Stimulated activated CD8-positive, alpha-beta memory T cell treated with anti-CD3 and anti-CD28 coated beads, Interleukin-15, amount 100 ng/mL, for 24 hours (primary cell): ENCODE measurements around the gene PVALB.

ENCODE experiments used
- DNase-seq: peaks from one replicate; pipeline ENCODE4 v3.0.0-alpha.2; 2020; ENCODE audit warnings: low read depth

PVALB gene

DNA sequence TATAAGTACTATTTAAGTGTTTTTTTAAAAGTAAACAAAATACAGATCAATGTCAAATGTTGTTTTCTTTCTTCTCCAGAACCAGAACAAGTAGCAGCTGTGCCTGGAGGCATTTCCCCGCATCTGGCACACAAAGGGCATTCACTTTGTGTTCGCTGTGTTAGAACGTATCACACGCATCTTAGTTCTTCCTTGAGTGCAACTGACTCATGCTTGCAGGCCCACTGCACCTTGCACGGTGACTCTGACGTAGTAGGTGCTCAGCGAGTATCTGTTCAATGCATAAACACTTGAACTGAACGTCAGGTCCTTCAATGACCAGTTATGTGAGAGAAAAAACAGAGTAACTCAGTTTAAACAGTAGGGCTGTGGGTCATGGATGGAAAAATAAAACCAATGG, 44.4 kb downstream of the PVALB start:
- no peak for DNase-seq

DNA sequence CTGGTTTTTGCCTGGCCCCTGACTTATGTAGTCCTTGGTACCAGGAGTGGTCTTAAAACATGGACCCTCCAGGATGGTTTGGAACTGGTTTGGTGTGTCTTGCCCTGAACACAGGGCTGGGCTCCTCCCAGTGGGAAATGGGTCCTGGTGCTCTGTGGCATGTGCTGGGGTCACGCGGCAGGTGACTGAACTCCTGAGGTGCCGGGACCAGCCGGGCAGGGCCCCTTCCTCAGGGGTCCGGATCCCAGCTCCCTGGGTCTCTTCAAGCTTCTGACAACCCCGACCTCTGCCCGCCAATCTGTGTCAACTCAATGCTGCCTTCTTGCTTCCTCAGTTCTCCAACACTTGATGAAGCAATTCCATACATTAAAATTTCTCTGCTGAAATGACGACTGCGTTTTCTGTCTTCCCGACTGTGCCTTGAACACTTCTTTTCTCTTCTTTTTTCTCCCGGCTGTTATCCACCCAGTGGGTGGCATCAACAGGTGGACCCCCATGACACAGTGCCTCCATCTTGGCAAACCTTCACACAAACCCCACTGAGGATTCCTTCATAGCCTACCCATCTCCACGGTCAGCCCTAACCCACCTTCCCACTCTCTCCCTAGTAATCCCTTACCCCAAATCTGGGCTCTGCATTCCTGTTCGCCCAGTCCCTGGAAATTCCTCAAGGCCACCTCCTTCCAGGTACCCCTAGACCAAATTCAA, 45.3 kb downstream of the PVALB start:
- DNase-seq, result no peak

DNA sequence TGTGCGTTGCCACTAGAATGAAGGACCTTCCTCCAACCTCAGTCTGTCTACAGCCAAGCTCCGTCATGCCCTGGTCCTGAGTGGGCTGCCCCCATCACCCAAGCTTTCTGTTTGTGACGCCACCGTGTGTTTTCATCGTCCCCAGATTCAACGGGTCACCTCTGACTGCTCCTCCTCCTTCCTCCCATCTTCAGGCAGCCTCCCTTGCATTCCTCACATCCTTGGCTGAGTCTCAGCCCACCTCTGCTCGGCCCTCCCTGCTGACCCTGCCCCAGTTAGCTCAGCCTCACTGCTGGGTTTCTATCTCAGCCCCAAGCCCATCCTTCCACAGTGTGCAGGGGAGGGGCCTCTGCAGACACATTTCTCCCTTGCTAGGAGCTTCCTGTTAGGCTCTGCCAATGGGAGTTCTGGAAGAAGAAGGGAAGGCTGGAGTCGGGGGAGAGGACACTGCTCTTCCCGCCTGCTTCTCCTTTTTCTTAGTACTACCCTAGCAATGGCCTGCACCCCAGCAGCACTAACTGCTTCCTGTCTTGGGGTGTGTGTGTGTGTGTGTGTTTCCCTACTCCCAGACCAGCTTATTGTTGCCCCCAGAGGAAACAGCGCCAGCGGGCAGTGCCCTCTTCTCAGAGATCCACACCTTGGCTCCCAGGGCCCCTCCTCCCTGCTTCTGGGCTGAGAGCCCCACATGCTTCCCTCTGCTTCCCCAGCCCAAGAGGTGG, 46.2 kb downstream of the PVALB start:
- no peak for DNase-seq

DNA sequence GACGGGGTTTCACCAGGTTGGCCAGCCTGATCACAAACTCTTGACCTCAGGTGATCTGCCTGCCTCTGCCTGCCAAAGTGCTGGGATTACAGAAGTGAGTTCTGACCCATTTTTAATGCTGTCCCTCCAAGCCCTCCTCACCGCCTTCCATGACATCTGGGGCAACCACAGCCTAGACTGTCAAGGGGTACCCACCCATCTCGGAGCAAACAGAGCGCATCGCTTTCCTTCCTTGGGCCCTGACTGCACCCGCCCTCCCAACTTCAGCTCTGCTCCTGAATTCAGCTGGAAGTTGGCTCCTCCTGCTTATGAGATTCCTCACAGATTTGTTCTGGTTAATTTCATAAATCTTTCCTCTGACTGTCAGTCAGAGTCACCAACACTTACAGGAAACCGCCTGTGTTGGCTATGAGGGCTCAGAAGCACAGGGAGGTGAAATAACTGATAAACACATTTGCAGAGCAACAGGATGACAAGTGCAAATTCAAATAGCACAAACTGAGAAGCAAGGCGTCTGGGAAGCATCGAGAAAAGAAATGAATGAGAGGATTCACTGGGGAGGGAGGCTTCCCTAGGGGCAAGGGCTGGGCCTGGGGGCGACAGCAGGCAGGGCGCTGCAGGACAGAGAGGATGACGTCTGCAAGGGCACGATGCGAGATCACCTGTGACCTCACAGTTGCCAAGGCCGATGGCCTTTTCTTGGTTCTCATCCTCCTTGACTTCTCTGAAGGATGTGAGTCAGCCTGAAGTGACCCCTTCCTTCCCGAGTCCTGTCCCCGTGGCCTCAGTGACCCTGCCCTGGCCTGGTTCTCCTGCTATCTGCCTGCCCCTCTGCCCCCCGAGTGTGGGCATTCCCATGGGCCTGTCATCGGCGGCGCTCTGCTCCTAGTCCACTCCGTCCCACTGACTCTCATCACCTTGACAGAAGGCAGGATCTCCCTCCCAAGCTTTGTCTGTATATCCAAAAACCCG, 47.0 kb downstream of the PVALB start:
- DNase-seq, result no peak

DNA sequence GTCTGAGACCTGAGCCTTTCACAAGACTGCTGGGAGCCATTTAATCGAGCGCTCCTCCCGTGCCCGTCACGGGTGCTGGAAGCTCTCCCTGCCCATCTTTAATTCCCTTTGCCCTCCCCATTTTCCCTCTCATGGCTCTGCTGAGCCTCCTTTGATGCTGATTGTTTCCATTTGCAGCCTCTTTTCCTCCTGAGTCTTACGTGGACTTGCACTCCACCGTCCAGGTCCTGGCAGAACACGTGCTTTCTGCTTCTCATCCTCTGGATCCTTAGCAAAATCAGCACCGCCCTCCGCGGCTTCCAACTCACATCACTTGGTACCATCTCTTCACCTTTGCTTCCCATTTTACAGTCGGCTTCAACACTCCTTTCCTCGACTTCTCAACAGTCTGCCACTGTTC, 48.2 kb downstream of the PVALB start:
- DNase-seq, result no peak

DNA sequence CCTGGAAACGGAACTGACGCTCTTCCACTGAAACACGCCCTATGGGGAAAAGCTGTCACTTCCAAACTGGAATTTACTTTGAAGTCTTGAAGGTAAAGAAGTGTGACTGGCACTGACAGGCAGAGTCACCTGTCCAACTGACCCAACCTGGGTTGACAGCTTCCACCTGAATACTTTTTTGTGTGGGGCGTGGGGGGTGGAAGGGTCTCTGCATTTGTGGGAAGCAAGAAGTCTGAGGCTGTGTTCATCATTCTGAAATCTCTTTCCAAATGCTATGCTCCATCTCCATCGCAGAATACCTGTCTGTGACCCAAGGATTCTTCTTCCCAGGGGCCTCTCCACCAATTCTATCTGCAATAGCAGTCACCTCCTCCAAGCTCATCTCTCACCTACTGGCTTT, 48.7 kb downstream of the PVALB start:
- DNase-seq, result no peak

DNA sequence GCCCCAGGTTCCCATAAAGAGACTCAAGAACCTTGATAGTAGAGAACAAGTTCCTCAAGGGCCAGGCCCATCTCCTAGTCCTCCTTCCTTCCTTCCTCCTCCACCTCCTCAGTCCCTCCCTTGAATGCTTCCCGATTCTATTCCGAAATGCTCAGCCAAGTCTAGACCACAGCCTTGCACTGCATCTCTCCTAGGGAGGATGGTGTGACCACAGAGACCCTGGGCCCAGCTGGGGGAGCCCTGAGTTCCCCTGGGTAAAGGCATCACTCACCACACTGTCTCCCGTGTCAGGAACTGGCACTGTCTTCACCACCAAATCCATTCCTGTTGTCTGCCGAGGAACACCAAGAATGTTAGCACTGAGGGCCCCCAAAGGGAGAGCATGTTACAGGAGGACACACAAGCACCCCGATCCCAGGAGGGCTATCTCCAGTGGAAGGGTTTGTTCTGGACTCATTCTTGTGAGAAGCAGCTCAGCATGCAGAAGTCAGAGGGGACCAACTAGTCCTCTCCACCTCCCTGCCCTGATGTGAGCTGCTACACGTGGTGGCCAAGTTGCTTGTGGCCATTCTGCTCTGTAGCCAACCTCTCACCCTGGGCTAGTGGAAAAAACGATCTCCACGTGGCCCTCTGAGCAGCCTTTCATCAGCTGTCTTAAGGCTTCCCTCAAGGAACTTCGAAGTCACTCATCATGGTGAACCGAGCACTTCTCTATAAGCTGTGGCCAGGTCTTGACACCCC, 49.6 kb downstream of the PVALB start:
- no peak for DNase-seq

DNA sequence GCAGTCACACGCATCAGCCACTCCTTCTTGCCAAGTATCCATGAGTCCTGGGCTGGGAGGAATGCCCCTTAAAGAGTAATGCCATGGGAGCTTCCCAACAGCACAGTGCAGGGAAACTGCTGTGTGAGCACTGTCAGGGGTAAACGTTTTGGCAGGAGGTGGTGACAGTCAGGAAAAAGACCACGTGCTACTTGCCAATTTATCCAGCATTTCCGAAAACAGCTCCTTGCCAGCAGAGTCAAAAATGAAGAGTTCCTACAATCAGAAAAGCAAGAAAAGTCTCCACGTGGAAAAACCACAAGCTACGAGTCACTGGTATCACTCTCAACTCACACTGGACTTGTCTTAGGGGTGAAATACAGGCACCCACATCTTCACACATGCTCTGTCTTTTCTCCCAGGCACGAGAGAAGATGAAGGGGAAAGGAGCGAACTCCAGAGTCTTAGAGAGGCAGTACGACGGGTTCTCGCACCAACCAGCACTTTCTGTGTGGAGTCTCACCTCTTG, 50.8 kb downstream of the PVALB start:
- DNase-seq, result no peak

DNA sequence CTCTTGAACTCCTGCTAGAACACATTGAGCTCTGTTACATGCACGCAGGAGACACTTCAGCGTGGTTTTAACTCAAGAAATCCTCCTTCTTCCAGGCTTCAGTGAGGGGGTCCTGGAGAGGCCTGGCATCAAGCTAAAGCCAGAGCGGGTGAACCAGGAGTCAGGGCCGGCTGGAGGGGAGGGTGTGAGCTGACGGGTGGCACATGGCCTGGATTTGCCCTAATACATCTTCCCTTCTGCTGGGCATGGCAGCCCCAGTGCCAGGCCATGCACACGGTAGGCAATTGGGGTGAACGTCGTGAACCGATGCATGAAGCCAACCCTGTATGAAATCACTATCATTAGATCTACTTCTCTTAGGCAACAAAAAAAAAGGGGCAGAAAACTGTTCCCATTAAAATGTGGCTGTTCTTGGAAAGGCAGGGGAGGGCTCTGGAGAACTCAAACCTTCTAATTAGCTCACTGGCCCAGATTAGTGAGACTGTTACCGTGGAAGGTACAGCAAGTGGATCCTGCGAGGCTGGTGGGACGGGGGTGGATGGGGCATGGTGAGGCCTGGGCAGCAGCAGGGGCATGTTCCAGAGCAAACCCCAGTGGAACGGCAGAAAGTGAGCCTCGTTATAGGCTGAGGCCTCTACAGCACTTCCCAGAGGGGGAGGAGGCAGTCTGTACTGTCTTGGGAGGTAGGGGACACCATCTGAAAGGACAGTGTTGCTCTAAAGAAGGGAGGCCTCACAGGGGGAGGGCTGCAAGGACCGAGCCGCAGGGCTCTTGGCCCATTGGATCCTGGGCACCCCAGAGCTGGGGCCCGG, 51.5 kb downstream of the PVALB start:
- no peak for DNase-seq

DNA sequence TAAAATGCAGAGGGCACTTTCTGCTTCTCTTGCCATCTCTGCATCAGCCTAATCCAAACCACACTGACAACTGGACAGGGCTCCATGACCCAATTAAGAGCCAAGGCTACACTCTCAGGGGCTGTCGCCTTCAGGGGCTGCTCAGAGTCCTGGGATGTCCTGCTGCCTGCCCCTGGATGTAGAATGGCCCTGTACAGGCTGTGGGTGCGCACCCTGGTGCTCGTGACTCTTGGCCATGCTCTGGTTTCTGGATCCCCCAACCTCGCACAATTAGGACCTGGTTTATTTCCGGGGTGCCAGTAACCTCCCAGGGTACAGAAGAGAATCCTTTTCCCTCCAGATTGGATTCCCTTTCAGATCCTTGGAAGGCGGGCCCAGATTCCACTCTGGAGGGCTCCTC, 52.2 kb downstream of the PVALB start:
- DNase-seq, result no peak

DNA sequence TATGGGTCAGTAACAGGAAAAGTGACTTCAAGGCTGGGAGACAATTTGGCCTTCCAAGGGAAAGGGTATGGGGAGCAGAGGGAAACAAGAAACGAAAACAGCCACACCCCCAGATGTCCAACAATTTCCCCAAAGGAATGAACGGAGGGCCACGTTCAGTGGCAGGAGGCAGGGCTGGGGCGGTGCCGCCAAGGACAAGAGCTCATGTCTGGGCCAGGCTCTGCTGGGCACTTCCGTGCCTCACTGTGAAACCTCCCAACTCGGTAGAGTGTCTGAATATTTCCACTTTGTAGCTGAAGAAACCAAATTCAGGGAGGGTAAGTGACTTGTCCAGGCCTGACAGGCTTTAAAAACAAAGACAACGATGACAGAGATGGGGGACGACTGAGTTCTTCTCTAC, 52.8 kb downstream of the PVALB start:
- no peak for DNase-seq

DNA sequence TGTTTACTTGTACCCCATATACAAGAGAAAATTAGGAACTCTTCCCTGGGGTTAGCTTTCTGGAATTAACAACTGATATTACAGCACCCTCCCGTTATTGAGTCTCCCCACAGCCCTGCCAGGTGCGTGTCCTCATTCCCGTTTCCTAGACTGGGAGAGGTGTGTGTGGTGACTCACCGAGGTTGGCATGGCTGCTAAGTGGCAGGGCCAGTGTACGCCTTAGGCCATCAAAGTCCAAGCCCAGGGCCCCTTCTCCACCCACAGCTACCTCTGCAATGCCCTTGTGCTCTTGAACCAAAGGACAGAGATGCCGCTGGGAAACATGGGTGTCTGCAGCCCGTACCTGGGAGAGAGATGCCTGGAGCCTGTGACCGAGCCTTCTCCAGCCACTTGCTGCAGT, 53.3 kb downstream of the PVALB start:
- no peak for DNase-seq

DNA sequence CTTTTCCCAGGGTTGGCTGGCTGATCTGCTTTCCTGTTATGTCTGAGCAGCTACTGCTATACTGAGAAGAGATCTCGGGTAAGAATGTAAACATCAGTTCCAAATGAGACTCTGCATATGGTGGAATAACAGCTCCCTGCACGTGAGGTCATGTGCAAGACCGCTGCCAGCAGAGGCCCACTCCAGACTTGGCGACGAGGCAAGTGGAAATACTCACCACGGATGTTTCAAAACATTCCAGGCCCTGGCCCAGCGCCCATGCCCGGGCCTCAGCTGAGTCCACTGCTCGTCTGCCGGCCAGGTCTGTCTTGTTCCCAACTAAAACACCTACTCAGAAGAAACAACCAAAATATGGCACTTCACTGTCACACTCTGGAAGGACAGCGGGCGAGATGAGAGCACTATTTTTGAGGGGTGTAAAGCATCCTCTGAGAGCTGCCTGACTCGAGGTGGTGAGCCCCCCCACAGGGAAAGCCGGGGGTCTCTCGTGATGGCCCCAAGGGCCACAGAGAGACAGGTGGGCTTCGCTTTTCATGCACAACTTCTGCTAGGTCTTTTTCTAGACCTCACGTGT, 54.1 kb downstream of the PVALB start:
- no peak for DNase-seq

DNA sequence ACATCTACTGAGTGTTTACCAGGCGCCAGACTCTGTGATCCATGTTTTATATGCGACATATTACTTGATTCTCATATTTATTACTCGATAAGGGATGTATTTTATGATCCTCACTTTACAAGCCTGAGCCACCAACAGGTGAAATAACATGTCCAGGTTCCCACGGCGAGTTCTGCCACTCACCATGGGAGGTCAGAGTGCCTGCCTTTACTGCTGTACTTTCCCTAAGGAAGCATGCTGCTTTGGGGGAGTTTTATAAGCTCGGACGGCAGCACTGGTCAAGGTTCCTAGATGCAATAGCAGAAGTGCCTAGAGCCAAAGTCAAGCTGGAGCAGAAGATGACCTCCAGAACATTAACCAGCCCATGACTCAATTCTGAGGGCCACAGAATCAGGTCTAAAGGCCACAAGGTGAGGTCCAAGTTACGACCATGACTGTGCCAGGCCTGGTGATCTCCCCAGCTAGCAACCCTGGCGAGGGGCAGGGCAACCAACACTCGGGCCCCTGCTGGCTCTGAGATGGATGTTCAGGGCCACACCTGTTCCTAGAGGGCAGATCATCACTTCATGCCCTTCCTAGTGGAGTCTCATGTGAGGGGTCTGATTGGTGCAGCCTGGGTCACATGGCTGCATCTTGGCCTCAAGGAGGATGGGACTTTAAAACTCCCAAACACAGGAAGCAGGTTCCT, 55.1 kb downstream of the PVALB start:
- DNase-seq, result no peak

DNA sequence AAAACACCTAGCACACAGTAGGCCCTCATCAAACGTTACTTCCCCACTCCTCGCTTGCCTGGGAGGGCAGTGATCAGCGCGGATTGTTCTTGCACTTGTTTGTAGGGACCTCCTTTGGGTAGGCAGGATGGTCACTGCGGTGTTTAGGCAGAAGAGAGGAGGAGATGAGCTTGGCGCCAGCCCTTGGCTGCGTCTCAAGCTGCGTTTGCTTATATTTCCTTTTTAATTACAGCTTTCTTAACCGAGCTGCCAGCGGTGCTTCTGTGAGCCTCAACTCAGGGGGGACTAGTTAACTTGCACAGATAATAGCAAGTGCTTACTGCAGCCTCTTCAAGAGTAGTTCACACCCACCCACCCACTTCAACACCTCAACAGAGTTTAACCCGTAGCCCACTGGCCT, 56.0 kb downstream of the PVALB start:
- DNase-seq, result no peak

DNA sequence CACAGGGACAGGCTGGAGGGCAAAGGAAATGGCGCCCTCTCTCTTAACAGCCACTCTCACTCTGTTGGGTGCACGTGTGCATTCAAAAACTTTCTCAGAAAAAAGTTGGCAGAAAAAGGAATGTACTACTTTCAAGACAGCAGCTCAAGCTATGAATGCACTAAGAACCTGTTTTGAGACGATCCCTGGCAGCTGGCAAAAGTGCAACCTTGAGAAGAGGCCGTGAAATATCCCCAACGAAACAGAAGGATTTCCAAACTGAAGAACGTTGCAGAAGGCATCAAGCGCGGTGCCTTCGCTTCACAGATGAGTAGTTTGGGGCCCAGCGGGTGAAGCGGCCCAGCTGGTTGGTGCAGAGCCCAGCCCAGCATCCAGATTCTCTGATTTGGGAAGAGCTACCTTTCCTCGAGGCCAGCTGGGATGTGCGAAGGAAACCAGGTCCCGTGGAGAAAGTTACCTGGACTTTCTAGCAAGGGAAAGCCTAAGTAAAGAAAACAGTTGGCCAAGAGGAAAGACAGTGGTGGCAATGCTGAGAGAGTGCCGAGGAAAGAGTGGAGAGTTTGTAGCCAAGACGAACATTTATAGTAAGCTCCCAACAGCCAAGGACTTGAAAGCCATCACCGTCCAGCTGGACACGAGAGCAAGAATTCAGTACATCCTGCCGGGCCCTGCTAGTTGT, 57.2 kb downstream of the PVALB start:
- no peak for DNase-seq

DNA sequence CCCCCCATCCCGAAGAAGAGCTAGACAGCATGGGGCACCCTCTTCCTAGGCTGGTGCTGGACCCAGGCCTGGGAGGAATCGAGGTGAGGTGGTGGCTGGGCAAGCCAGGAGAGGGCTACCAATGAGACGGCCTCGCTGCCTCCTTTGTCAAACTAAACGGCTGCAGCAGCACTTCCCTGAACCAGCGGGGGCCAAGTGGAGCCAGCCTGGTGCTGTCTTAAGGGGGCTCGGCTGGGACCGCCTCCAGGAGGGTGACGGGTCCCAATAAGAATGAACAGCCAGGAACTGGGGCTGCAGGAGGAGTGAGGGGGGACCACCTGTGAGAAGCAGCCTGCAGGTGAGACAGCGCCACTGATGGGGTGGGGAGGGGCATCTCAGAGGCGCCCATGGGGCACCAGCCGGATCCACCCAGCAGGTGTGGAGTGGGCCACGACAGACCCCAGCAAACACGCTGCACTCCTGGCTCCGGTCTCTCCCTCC, 58.0 kb downstream of the PVALB start:
- DNase-seq, result no peak

DNA sequence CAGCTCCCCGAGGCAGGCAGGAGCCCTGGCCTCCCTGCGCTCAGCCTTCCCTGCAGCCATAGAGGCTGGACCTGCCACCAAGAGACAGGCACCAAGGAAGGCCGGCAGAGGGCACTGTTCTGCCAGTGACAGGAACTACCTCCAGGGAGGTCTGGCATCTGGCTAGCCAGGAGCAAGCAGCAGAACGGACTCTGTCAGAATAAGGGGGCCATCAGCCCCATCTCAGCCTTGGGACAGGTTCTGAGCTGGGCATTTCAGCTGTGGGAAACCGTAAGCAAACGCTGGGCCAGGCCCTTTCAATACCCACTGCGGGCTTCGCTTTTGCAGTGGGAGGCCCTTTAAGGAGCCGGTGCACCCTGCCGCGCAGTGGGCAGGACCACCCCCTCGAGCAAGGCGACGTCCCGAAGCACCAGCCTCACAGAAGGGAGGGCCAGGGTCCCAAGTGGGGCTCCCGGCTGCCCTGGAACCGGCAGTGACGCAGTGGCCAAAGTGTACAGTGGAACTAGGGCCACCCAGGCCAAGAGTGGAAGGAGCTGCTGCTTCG, 59.1 kb downstream of the PVALB start:
- peak; percentile 46 for DNase-seq
